Measurements from ENCODE around the gene SYNE4.
"Not testable (repeated sequence)": the region's sequence is repeated elsewhere in the genome, so short reads cannot be mapped to it uniquely, and the experiment has no call there.

The SYNE4 gene

GRCh38 chr19:35990771-35991730 lies 17.6 kb downstream of the SYNE4 start:
- DNase-seq (ENCODE audit: low read depth): no peak

- no peak for DNase-seq (ENCODE audit: low read depth)
These were observed 18.5 kb downstream of the SYNE4 start for GRCh38 chr19:35990156-35990555.

- no peak for DNase-seq (ENCODE audit: low read depth)
These were observed 19.8 kb downstream of the SYNE4 start for GRCh38 chr19:35988824-35989223.

GRCh38 chr19:35987571-35987896 lies 21.1 kb downstream of the SYNE4 start:
- no peak for DNase-seq (ENCODE audit: low read depth)

- no peak for DNase-seq (ENCODE audit: low read depth)
These were observed 21.7 kb downstream of the SYNE4 start for GRCh38 chr19:35986664-35987570.

GRCh38 chr19:35986111-35986510 lies 22.5 kb downstream of the SYNE4 start:
- no peak for DNase-seq (ENCODE audit: low read depth)

GRCh38 chr19:35983177-35983576 lies 25.4 kb downstream of the SYNE4 start:
- no peak for DNase-seq (ENCODE audit: low read depth)

GRCh38 chr19:35980997-35981396 lies 27.6 kb downstream of the SYNE4 start:
- DNase-seq (ENCODE audit: low read depth): not testable (repeated sequence)

- DNase-seq (ENCODE audit: low read depth): no peak
These were observed 29.7 kb downstream of the SYNE4 start for GRCh38 chr19:35978832-35979365.

GRCh38 chr19:35978271-35978670 lies 30.3 kb downstream of the SYNE4 start:
- no peak for DNase-seq (ENCODE audit: low read depth)

GRCh38 chr19:35977446-35978222 lies 31.0 kb downstream of the SYNE4 start:
- no peak for DNase-seq (ENCODE audit: low read depth)

- DNase-seq (ENCODE audit: low read depth): no peak
These were observed 32.9 kb downstream of the SYNE4 start for GRCh38 chr19:35975608-35976214.

GRCh38 chr19:35973487-35973886 lies 35.1 kb downstream of the SYNE4 start:
- DNase-seq (ENCODE audit: low read depth): no peak

- DNase-seq (ENCODE audit: low read depth): no peak
These were observed 41.8 kb downstream of the SYNE4 start for GRCh38 chr19:35966771-35967170.

- no peak for DNase-seq (ENCODE audit: low read depth)
These were observed 45.1 kb downstream of the SYNE4 start for GRCh38 chr19:35963514-35963913.

- DNase-seq (ENCODE audit: low read depth): no peak
These were observed 48.1 kb downstream of the SYNE4 start for GRCh38 chr19:35960432-35960972.

- no peak for DNase-seq (ENCODE audit: low read depth)
These were observed 48.7 kb downstream of the SYNE4 start for GRCh38 chr19:35959968-35960320.

- peak; percentile 85 for DNase-seq (ENCODE audit: low read depth)
These were observed 49.3 kb downstream of the SYNE4 start for GRCh38 chr19:35959040-35959967.

GRCh38 chr19:35958660-35959039 lies 50.0 kb downstream of the SYNE4 start:
- DNase-seq (ENCODE audit: low read depth): no peak

GRCh38 chr19:35957411-35957810 lies 51.2 kb downstream of the SYNE4 start:
- DNase-seq (ENCODE audit: low read depth): not testable (repeated sequence)
